Effector CD4-positive, alpha-beta T cell (primary cell): Measurements from ENCODE around the gene KCTD5.
"Not testable (repeated sequence)": the region's sequence is repeated elsewhere in the genome, so short reads cannot be mapped to it uniquely, and the experiment has no call there.

Experiments
- DNase-seq: peaks from one replicate; pipeline ENCODE4 v3.0.0-alpha.2; 2020

Gene KCTD5

GRCh38 chr16:2710711-2711231, 28.4 kb downstream of the KCTD5 start:
- no peak for DNase-seq

GRCh38 chr16:2711370-2712062, 29.2 kb downstream of the KCTD5 start:
- no peak for DNase-seq

GRCh38 chr16:2712063-2712441, 29.7 kb downstream of the KCTD5 start:
- DNase-seq = no peak

GRCh38 chr16:2712546-2712945, 30.2 kb downstream of the KCTD5 start:
- DNase-seq = no peak

- DNase-seq = no peak
Measured at GRCh38 chr16:2713523-2713922, 31.2 kb downstream of the KCTD5 start.

GRCh38 chr16:2713985-2714774, 31.9 kb downstream of the KCTD5 start:
- no peak for DNase-seq

GRCh38 chr16:2715064-2715463, 32.7 kb downstream of the KCTD5 start:
- no peak for DNase-seq

GRCh38 chr16:2715519-2715918, 33.2 kb downstream of the KCTD5 start:
- DNase-seq = peak; percentile 78

- no peak for DNase-seq
Measured at GRCh38 chr16:2715966-2716885, 33.9 kb downstream of the KCTD5 start.

GRCh38 chr16:2716948-2717347, 34.6 kb downstream of the KCTD5 start:
- DNase-seq = no peak

GRCh38 chr16:2717383-2718263, 35.3 kb downstream of the KCTD5 start:
- no peak for DNase-seq

GRCh38 chr16:2719328-2720063, 37.2 kb downstream of the KCTD5 start:
- DNase-seq = no peak

- no peak for DNase-seq
Measured at GRCh38 chr16:2720064-2720457, 37.7 kb downstream of the KCTD5 start, which contains the start of gene PRSS27. PRSS27 (minus strand) TSS chr16:2720224; CDS start chr16:2720160, 64 bp downstream.

GRCh38 chr16:2720719-2721633, 38.7 kb downstream of the KCTD5 start:
- peak; percentile 77 for DNase-seq

GRCh38 chr16:2721634-2722173, 39.4 kb downstream of the KCTD5 start:
- not testable (repeated sequence) for DNase-seq

GRCh38 chr16:2724088-2724676, 41.9 kb downstream of the KCTD5 start:
- DNase-seq = no peak

GRCh38 chr16:2724816-2725348, 42.6 kb downstream of the KCTD5 start:
- DNase-seq = no peak

GRCh38 chr16:2726923-2727322, 44.6 kb downstream of the KCTD5 start:
- no peak for DNase-seq

GRCh38 chr16:2728034-2728433, 45.7 kb downstream of the KCTD5 start:
- no peak for DNase-seq
